Upper lobe of left lung (tissue), 6 donors: ENCODE measurements around the gene GAPDHS. TPM values are rescaled to one million over a fixed set of nuclear protein-coding genes. Genes with fewer than 3 reads are reported as not detected.

Experiments used
- ATAC-seq, 2 donors: fragments of 200-7000 bp; cut with Tn5 transposase; one replicate each; pipeline ENCODE4 v1.9.1; 2022; ENCODE audit warnings: mild to moderate bottlenecking in 2 of 2, moderate library complexity in 2 of 2; ENCODE audit not compliant: low FRiP score in 2 of 2
- DNase-seq, 2 donors: peaks; one replicate each; pipeline ENCODE4 v3.0.0-alpha.2; 2019 to 2020
- H3K27ac ChIP-seq, 4 donors: fragments of 200-600 bp; sonication (generic); one replicate each; pipeline ENCODE4 v1.5.1; 2016 to 2019
- H3K27me3 ChIP-seq, 4 donors: fragments of 200-600 bp; sonication (generic); one replicate each; pipeline ENCODE4 v1.5.1; 2017 to 2019
- H3K36me3 ChIP-seq, 4 donors: fragments of 200-600 bp; sonication (generic); one replicate each; pipeline ENCODE4 v1.5.1; 2016 to 2019
- H3K4me1 ChIP-seq, 4 donors: fragments of 200-600 bp; sonication (generic); one replicate each; pipeline ENCODE4 v1.5.1; 2018 to 2019
- H3K4me3 ChIP-seq, 4 donors: fragments of 200-600 bp; sonication (generic); one replicate each; pipeline ENCODE4 v1.5.1; 2017 to 2019; ENCODE audit warnings: mild to moderate bottlenecking in 2 of 4, moderate library complexity in 1 of 4
- H3K9me3 ChIP-seq, 4 donors: fragments of 200-600 bp; sonication (generic); one replicate each; pipeline ENCODE4 v1.5.1; 2018 to 2019
- CTCF ChIP-seq, 6 experiments: fragments of 450-650 bp in 4 of 6; fragments of 200-600 bp in 2 of 6; sonication (generic) in 2 of 6; IDR thresholded peaks; one replicate each; pipeline ENCODE4 v1.5.1; 2016 to 2019; ENCODE audit warnings: antibody characterized with exemption in 6 of 6
- EP300 ChIP-seq, 4 donors: sonication (generic); formaldehyde crosslinking; IDR thresholded peaks; one replicate each; pipeline ENCODE4 v1.5.1; 2017; ENCODE audit warnings: antibody characterized with exemption in 4 of 4, control low read depth in 2 of 4
- POLR2A ChIP-seq, 4 donors: fragments of 450-650 bp; IDR thresholded peaks; one replicate each; pipeline ENCODE4 v1.5.1; 2016 to 2017; ENCODE audit warnings: antibody characterized with exemption in 4 of 4, mild to moderate bottlenecking in 2 of 4
- POLR2AphosphoS5 ChIP-seq, 2 donors: sonication (generic); formaldehyde crosslinking; IDR thresholded peaks; one replicate each; pipeline ENCODE4 v1.5.1; 2017; ENCODE audit warnings: antibody characterized with exemption in 2 of 2
- WGBS, 2 donors: methylation state at CpG; one replicate each; pipeline ENCODE4 v1.1.5; 2017 to 2018; 5-methylcytosine and 5-hydroxymethylcytosine counted together
- total RNA-seq, 6 donors: library from RNA; depleted of rRNA in 4 of 6; stranded (reverse); fragments of >200 nt in 4 of 6; gene quantifications; one replicate each; pipeline versions ENCODE4 v1.1.0 to v1.2.1, GENCODE V29; 2016 to 2021
- donor health status: DM: no; HTN: no; CAD: no; lungs with moderate emphysema.
- donor health status: DM: no; HTN: yes; CAD: no; lungs with severe emphysema.

Gene GAPDHS
- total RNA-seq, 6 donors from 2014 or later, result not detected

- Histone ChIP-seq H3K36me3 (no peaks in the 10 kb centered on the region), H3K27ac (no peak overlapping the region), H3K4me1 (peaks cover 5 to 14% (median 12%) of the 10 kb centered on the region in 4 donors), H3K27me3 (peaks cover 0 to 18% (median 7%) of the 10 kb centered on the region in 4 donors), H3K4me3 (no peak overlapping the region), H3K9me3 (no peaks in the 10 kb centered on the region)
- WGBS, 2 donors, result 60 to 71% methylated on average over 4 to 6 of the region's 6 CpGs
- ATAC-seq (no peak), DNase-seq (no peak)
- TF ChIP-seq POLR2AphosphoS5 (IDR thresholded peaks at IDR 0.05) (no peak), EP300 (IDR thresholded peaks at IDR 0.05) (no peak), CTCF (IDR thresholded peaks at IDR 0.05) (no peak), POLR2A (IDR thresholded peaks at IDR 0.05) (no peak)
Measured at GRCh38 chr19:35560677-35561076, 27.4 kb downstream of the GAPDHS start.

- peaks cover 0 to 18% (median 7%) of the 10 kb centered on the region in 4 donors for H3K27me3 ChIP-seq
- DNase-seq, result no peak
- H3K4me3 ChIP-seq, result no peak overlapping the region
- no peaks in the 10 kb centered on the region for H3K9me3 ChIP-seq
- ATAC-seq, result no peak
- H3K27ac ChIP-seq, result no peak overlapping the region
- 76 to 89% methylated on average over 6 of the region's 6 CpGs for WGBS, 2 donors
- no peaks in the 10 kb centered on the region for H3K36me3 ChIP-seq
- no peak for TF ChIP-seq EP300 (IDR thresholded peaks at IDR 0.05)
- TF ChIP-seq CTCF (IDR thresholded peaks at IDR 0.05), result no peak
- no peak for TF ChIP-seq POLR2AphosphoS5 (IDR thresholded peaks at IDR 0.05)
- no peak for TF ChIP-seq POLR2A (IDR thresholded peaks at IDR 0.05)
- H3K4me1 ChIP-seq, result peaks cover 5 to 14% (median 12%) of the 10 kb centered on the region in 4 donors
Measured at GRCh38 chr19:35561436-35561835, 28.2 kb downstream of the GAPDHS start.

GRCh38 chr19:35562336-35562735 is 29.1 kb downstream of the GAPDHS start:
- Histone ChIP-seq H3K27me3 (peaks cover 0 to 18% (median 7%) of the 10 kb centered on the region in 4 donors), H3K36me3 (no peaks in the 10 kb centered on the region), H3K27ac (no peak overlapping the region), H3K4me3 (no peak overlapping the region), H3K9me3 (no peaks in the 10 kb centered on the region), H3K4me1 (peaks cover 5 to 14% (median 12%) of the 10 kb centered on the region in 4 donors)
- TF ChIP-seq CTCF (IDR thresholded peaks at IDR 0.05), result no peak
- TF ChIP-seq EP300 (IDR thresholded peaks at IDR 0.05), result no peak
- TF ChIP-seq POLR2AphosphoS5 (IDR thresholded peaks at IDR 0.05), result no peak
- no peak for TF ChIP-seq POLR2A (IDR thresholded peaks at IDR 0.05)
- WGBS, 2 donors, result 56 to 73% methylated on average over 11 to 17 of the region's 17 CpGs
- ATAC-seq, result no peak
- DNase-seq, result peak in 1 of 2 donors; percentile 74

- 71 to 74% methylated on average over 2 of the region's 2 CpGs for WGBS, 2 donors
- TF ChIP-seq EP300 (IDR thresholded peaks at IDR 0.05) (no peak), POLR2A (IDR thresholded peaks at IDR 0.05) (no peak), POLR2AphosphoS5 (IDR thresholded peaks at IDR 0.05) (no peak), CTCF (IDR thresholded peaks at IDR 0.05) (no peak)
- Histone ChIP-seq H3K4me1 (peaks cover 5 to 10% (median 8%) of the 10 kb centered on the region in 4 donors), H3K27me3 (peaks cover 0 to 18% (median 7%) of the 10 kb centered on the region in 4 donors), H3K4me3 (no peak overlapping the region), H3K27ac (no peak overlapping the region), H3K9me3 (no peaks in the 10 kb centered on the region), H3K36me3 (no peaks in the 10 kb centered on the region)
- no peak for ATAC-seq
- no peak for DNase-seq
Measured at GRCh38 chr19:35562776-35563175, 29.5 kb downstream of the GAPDHS start.

- WGBS, 2 donors, result 67 to 73% methylated on average over 8 to 12 of the region's 15 CpGs
- ATAC-seq (no peak), DNase-seq (no peak)
- Histone ChIP-seq H3K27me3 (peaks cover 0 to 15% (median 6%) of the 10 kb centered on the region in 4 donors), H3K27ac (no peak within 1 kb of the TSS), H3K36me3 (no peaks in the 10 kb centered on the region), H3K4me3 (no peak within 1 kb of the TSS), H3K4me1 (peaks cover 0 to 4% (median 3%) of the 10 kb centered on the region in 4 donors), H3K9me3 (no peaks in the 10 kb centered on the region)
- TF ChIP-seq CTCF (IDR thresholded peaks at IDR 0.05), result no peak
- TF ChIP-seq POLR2AphosphoS5 (IDR thresholded peaks at IDR 0.05), result no peak
- TF ChIP-seq POLR2A (IDR thresholded peaks at IDR 0.05), result no peak
- TF ChIP-seq EP300 (IDR thresholded peaks at IDR 0.05), result no peak
Measured at GRCh38 chr19:35563207-35563829, 30.1 kb downstream of the GAPDHS start, which contains the start of gene ATP4A. Gene ATP4A, minus strand, starts transcription at chr19:35563658. Its CDS starts 29 bp downstream, at chr19:35563629.
